Brain microvascular endothelial cell (primary cell): Measurements from ENCODE around the gene KCNH1.

Source experiments
- DNase-seq: peaks from one replicate; pipeline ENCODE4 v3.0.0-alpha.2; 2020
- H3K27ac ChIP-seq: fragments of 250-450 bp; sonication (Bioruptor Pico); 2 replicates; pipeline ENCODE4 v1.5.1; 2020; ENCODE audit warnings: mild to moderate bottlenecking, moderate library complexity
- H3K27me3 ChIP-seq: fragments of 250-450 bp; sonication (Bioruptor Pico); replicated peaks from 2 replicates; pipeline ENCODE4 v1.5.1; 2020; ENCODE audit warnings: mild to moderate bottlenecking
- H3K36me3 ChIP-seq: fragments of 250-450 bp; sonication (Bioruptor Pico); replicated peaks from 2 replicates; pipeline ENCODE4 v1.5.1; 2020; ENCODE audit warnings: mild to moderate bottlenecking
- H3K4me3 ChIP-seq: 2 replicates; pipeline ENCODE4 v1.5.1; 2011; ENCODE audit warnings: low read depth, mild to moderate bottlenecking, control low read depth, low read length, moderate library complexity
- CTCF ChIP-seq: IDR thresholded peaks from 2 replicates; pipeline ENCODE4 v1.5.1; 2011; ENCODE audit warnings: low read depth, mild to moderate bottlenecking, moderate library complexity, low read length, control low read depth, inconsistent platforms; ENCODE audit errors: missing control alignments
- in situ Hi-C: cut with HindIII; loops from 2 replicates; pipeline ENCODE4 v1.10.0; 2017; ENCODE audit warnings: low sequenced_read_pairs, low pct_ligation_motif_present

KCNH1 gene

GRCh38 chr1:210857705-210858104 lies 276.2 kb downstream of the KCNH1 start:
- H3K27ac ChIP-seq: no peak overlapping the region
- no peaks in the 10 kb centered on the region for H3K27me3 ChIP-seq
- no peaks in the 10 kb centered on the region for H3K36me3 ChIP-seq
- H3K4me3 ChIP-seq: no peak overlapping the region
- TF ChIP-seq CTCF: no peak
- no peak for DNase-seq
- in situ Hi-C loops: no loop called here

GRCh38 chr1:210857146-210857663 lies 276.7 kb downstream of the KCNH1 start:
- TF ChIP-seq CTCF: no peak
- no peak for DNase-seq

GRCh38 chr1:210855440-210855839 lies 278.5 kb downstream of the KCNH1 start:
- H3K27ac ChIP-seq: no peak overlapping the region
- in situ Hi-C loops: no loop called here
- no peaks in the 10 kb centered on the region for H3K36me3 ChIP-seq
- TF ChIP-seq CTCF: no peak
- no peak overlapping the region for H3K4me3 ChIP-seq
- no peaks in the 10 kb centered on the region for H3K27me3 ChIP-seq
- DNase-seq: no peak

More at GRCh38 chr1:210857146-210857663, 276.7 kb downstream of the KCNH1 start:
- H3K36me3 ChIP-seq: no peaks in the 10 kb centered on the region
- no peak overlapping the region for H3K27ac ChIP-seq
- no peaks in the 10 kb centered on the region for H3K27me3 ChIP-seq
- in situ Hi-C loops: no loop called here
- H3K4me3 ChIP-seq: no peak overlapping the region

- H3K36me3 ChIP-seq: no peaks in the 10 kb centered on the region
- in situ Hi-C loops: no loop called here
- H3K27ac ChIP-seq: no peak overlapping the region
- no peak for TF ChIP-seq CTCF
- H3K4me3 ChIP-seq: no peak overlapping the region
- DNase-seq: no peak
- no peaks in the 10 kb centered on the region for H3K27me3 ChIP-seq
Observed at GRCh38 chr1:210853276-210853675, 280.7 kb downstream of the KCNH1 start.

GRCh38 chr1:210850556-210850955 lies 283.4 kb downstream of the KCNH1 start:
- Histone ChIP-seq H3K27me3 (no peaks in the 10 kb centered on the region), H3K36me3 (no peaks in the 10 kb centered on the region), H3K4me3 (no peak overlapping the region), H3K27ac (no peak overlapping the region)
- TF ChIP-seq CTCF: no peak
- no peak for DNase-seq
- in situ Hi-C loops: no loop called here

- Histone ChIP-seq H3K4me3 (no peak overlapping the region), H3K27me3 (no peaks in the 10 kb centered on the region), H3K27ac (no peak overlapping the region), H3K36me3 (no peaks in the 10 kb centered on the region)
- TF ChIP-seq CTCF: no peak
- DNase-seq: no peak
- in situ Hi-C loops: no loop called here
Observed at GRCh38 chr1:210848474-210848873, 285.5 kb downstream of the KCNH1 start.
